CD4-positive, alpha-beta T cell treated with Interleukin-15 for 1 hour (primary cell): ENCODE data around the gene ACHE.
A peak's percentile ranks its signal among the peaks of the same experiment; 100 is the strongest.

ENCODE experiments used
- DNase-seq: peaks from one replicate; pipeline ENCODE4 v3.0.0-alpha.2; 2020

Gene ACHE

GRCh38 chr7:100882785-100883526 lies 12.7 kb downstream of the ACHE start:
- no peak for DNase-seq

- no peak for DNase-seq
Observed at GRCh38 chr7:100882201-100882600, 13.5 kb downstream of the ACHE start.

GRCh38 chr7:100881136-100881535 lies 14.6 kb downstream of the ACHE start:
- DNase-seq: no peak

GRCh38 chr7:100880645-100881044 lies 15.0 kb downstream of the ACHE start:
- DNase-seq: no peak

- no peak for DNase-seq
Observed at GRCh38 chr7:100879685-100880261, 15.9 kb downstream of the ACHE start.

- DNase-seq: no peak
Observed at GRCh38 chr7:100878685-100879084, 17.0 kb downstream of the ACHE start.

GRCh38 chr7:100878013-100878412 lies 17.7 kb downstream of the ACHE start:
- no peak for DNase-seq

GRCh38 chr7:100875356-100875751 lies 20.3 kb downstream of the ACHE start:
- DNase-seq: no peak

- peak; percentile 97 for DNase-seq
Observed at GRCh38 chr7:100874577-100875355, 20.9 kb downstream of the ACHE start, which contains the start of gene SRRT. SRRT (plus strand) TSS chr7:100875103; CDS start chr7:100875591, 488 bp downstream.

GRCh38 chr7:100874300-100874576 lies 21.4 kb downstream of the ACHE start:
- DNase-seq: no peak

GRCh38 chr7:100873599-100874299 lies 21.9 kb downstream of the ACHE start:
- no peak for DNase-seq

GRCh38 chr7:100867776-100868485 lies 27.8 kb downstream of the ACHE start:
- DNase-seq: no peak

GRCh38 chr7:100867040-100867775 lies 28.5 kb downstream of the ACHE start, which contains the start of gene TRIP6:
TRIP6 (plus strand) TSS chr7:100867387; CDS start chr7:100867498, 111 bp downstream.
- DNase-seq: peak; percentile 46

GRCh38 chr7:100866729-100867039 lies 29.0 kb downstream of the ACHE start:
- DNase-seq: no peak

GRCh38 chr7:100865938-100866728 lies 29.6 kb downstream of the ACHE start:
- no peak for DNase-seq

GRCh38 chr7:100865372-100865911 lies 30.2 kb downstream of the ACHE start:
- DNase-seq: peak; percentile 10

GRCh38 chr7:100864263-100864845 lies 31.3 kb downstream of the ACHE start:
- no peak for DNase-seq

GRCh38 chr7:100863406-100863950 lies 32.2 kb downstream of the ACHE start:
- DNase-seq: no peak

- DNase-seq: no peak
Observed at GRCh38 chr7:100861616-100861985, 34.1 kb downstream of the ACHE start.
